OCI-LY7 (cell line): Measurements from ENCODE around the gene AEBP2.
"Not testable (repeated sequence)": the region's sequence is repeated elsewhere in the genome, so short reads cannot be mapped to it uniquely, and the experiment has no call there.

Experiments
- EZH2phosphoT487 ChIP-seq: fragments of 200-600 bp; sonication (generic); IDR thresholded peaks from 2 replicates; pipeline ENCODE4 v1.6.1; 2018; ENCODE audit warnings: low read depth, borderline replicate concordance, mild to moderate bottlenecking, mixed run types, antibody characterized with exemption, low read length, moderate library complexity, mixed read lengths
- TF ChIP-seq, protein P1 (sequence below): fragments of 200-600 bp; sonication (generic); conservative IDR thresholded peaks from 2 replicates; pipeline ENCODE4 v1.5.1; 2014; ENCODE audit warnings: mild to moderate bottlenecking, antibody characterized with exemption, low read length, moderate library complexity, mixed read lengths

DNA sequence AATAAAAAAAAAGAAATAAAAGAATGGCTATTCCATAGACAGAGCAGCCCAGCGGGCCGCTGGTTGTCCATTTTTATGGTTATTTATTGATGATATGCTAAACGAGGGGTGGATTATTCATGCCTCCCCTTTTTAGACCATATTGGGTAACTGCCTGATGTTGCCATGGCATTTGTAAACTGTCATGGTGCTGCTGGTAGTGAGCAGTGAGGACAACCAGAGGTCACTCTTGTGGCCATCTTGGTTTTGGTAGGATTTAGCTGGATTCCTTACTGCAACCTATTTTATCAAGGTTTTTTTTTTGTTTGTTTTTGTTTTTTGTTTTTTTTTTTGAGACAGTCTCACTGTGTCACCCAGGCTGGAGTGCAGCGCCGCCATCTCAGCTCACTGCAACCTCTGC lies 25.7 kb upstream of the AEBP2 start:
- TF ChIP-seq, protein P1, sequence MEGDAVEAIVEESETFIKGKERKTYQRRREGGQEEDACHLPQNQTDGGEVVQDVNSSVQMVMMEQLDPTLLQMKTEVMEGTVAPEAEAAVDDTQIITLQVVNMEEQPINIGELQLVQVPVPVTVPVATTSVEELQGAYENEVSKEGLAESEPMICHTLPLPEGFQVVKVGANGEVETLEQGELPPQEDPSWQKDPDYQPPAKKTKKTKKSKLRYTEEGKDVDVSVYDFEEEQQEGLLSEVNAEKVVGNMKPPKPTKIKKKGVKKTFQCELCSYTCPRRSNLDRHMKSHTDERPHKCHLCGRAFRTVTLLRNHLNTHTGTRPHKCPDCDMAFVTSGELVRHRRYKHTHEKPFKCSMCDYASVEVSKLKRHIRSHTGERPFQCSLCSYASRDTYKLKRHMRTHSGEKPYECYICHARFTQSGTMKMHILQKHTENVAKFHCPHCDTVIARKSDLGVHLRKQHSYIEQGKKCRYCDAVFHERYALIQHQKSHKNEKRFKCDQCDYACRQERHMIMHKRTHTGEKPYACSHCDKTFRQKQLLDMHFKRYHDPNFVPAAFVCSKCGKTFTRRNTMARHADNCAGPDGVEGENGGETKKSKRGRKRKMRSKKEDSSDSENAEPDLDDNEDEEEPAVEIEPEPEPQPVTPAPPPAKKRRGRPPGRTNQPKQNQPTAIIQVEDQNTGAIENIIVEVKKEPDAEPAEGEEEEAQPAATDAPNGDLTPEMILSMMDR, result not testable (repeated sequence)
- not testable (repeated sequence) for TF ChIP-seq EZH2phosphoT487
